Epidermal melanocyte (primary cell): ENCODE measurements around the gene LRRC36.

Source experiments
- DNase-seq: peaks from one replicate; pipeline ENCODE4 v3.0.0; 2011; ENCODE audit warnings: low spot score; ENCODE audit not compliant: insufficient read length

The LRRC36 gene

DNA sequence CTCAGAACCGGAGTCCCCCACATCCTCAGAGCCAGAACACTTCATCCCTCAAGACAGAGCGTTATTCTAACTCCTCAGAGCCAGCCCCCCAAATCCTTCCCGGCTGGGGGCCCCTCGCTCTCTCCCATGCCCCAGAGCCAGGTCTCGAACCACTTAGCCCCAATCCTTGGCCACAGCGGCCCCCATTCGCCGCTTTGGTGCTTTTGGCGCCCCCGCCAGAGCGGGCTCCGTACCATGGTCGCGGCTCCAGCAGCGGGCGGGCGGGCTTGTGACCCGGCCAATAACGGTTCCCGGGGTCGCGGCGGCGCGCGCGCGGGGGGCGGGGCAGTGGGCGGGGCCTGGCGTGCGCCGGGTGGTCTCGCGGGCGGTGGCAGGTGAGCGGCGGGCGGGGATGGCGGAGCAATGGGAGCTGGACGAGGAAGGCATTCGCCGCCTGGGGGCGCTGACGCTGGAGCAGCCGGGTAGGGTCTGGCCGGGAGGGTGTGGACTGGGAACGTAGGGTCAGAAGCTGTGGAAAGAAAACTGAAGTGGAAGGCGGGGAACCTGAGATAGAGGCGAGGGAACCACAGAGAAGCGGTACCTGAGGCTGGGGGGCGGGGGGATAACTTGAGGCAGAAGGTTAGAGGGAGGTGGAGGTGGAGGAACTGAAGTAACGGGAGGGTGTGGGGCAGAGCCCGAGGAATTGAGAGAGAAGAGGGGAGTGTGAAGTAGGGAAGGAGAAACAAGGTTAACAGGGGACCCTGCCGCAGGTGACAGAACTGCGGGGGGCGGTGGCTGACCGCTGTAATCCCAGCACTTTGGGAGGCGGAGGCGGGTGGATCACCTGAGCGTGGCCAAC, at the start of gene LRRC36, which contains the start of gene KCTD19:
LRRC36 (plus strand) TSS at position 344 of the 838 bp plus-strand sequence; CDS start at position 392, 48 bp downstream.
KCTD19 (minus strand) TSS at position 270 of the 838 bp plus-strand sequence; CDS start at position 236, 34 bp downstream.
- peak; percentile 43 for DNase-seq

- DNase-seq = peak; percentile 90
Measured at GRCh38 chr16:67277294-67277998, 49.2 kb upstream of the LRRC36 start.

- DNase-seq = no peak
Measured at GRCh38 chr16:67277999-67278772, 48.4 kb upstream of the LRRC36 start.

DNA sequence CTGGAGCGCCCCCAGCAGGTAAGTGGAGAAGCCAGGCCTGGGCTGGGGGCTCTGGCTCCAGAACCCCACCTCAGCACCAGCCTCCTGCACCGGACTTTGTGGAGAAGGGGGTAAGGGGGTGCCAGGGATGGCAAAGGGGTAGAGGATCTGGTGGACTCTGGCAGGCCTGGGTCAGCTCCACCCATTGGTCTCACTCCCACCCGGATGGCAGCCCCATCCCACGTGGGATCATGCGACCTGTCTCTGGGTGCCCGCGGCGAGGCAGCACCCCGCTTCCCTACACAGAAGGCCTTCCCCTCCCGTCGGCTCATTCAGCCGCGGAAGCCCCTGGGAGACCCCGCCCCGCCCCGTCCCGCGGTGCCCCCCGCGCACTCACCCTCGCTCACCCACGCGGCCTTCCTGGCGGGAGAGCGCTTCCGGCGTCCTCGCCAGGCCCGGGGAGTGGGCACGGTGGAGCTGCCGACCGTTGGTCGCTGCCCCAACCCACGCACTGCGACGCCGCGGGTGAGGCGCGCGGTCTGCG, 47.8 kb upstream of the LRRC36 start:
- peak; percentile 54 for DNase-seq

- peak; percentile 91 for DNase-seq
Measured at GRCh38 chr16:67279296-67280089, 47.1 kb upstream of the LRRC36 start, which contains the start of gene PLEKHG4. Gene PLEKHG4 (plus strand): TSS chr16:67279532. CDS start chr16:67280045, 513 bp downstream.

- no peak for DNase-seq
Measured at GRCh38 chr16:67280090-67281015, 46.3 kb upstream of the LRRC36 start.

DNA sequence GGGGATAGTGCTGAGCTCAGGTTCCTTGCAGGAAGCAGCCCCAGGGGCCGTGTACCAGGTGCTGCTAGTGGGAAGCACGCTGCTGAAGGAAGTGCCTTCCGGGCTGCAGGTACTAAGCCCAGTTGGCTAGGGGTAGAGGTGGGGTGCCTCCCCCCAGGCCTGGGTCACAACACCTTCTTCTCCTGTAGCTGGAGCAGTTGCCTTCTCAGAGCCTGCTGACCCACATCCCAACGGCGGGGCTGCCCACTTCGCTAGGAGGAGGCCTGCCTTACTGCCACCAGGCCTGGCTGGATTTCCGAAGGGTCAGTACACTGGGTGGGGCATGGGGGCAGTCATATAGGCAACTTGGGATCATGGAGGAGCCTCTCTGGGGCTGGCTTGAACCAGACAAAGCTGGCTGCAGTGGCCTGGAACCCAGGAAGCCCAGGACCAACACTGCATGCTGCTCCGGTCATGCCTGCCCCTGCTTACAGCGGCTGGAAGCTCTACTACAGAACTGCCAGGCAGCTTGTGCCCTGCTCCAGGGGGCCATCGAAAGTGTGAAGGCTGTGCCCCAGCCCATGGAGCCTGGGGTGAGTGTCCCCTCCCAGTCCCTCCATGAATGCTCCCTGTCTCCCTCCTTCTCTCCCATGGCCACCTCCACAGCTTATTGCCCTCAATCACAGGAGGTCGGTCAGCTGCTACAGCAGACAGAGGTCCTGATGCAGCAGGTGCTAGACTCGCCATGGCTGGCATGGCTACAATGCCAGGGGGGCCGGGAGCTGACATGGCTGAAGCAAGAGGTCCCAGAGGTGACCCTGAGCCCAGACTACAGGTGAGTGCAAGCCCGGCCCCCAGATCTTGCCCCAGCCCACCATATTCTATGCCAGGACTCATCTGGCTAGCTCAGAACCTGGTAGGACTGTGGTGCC, 44.8 kb upstream of the LRRC36 start:
- no peak for DNase-seq

DNA sequence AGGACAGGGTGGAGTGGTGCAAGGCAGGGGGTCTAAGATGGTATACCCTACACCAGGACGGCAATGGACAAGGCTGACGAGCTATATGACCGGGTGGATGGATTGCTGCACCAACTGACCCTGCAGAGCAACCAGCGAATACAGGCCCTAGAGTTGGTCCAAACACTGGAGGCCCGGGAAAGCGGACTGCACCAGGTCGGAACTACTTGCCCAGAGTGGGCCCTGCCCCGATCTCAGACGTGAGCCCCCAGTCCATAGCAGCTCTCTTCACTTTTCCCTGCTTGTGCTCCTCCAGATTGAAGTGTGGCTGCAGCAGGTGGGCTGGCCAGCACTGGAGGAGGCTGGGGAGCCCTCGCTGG, 44.2 kb upstream of the LRRC36 start:
- no peak for DNase-seq

DNA sequence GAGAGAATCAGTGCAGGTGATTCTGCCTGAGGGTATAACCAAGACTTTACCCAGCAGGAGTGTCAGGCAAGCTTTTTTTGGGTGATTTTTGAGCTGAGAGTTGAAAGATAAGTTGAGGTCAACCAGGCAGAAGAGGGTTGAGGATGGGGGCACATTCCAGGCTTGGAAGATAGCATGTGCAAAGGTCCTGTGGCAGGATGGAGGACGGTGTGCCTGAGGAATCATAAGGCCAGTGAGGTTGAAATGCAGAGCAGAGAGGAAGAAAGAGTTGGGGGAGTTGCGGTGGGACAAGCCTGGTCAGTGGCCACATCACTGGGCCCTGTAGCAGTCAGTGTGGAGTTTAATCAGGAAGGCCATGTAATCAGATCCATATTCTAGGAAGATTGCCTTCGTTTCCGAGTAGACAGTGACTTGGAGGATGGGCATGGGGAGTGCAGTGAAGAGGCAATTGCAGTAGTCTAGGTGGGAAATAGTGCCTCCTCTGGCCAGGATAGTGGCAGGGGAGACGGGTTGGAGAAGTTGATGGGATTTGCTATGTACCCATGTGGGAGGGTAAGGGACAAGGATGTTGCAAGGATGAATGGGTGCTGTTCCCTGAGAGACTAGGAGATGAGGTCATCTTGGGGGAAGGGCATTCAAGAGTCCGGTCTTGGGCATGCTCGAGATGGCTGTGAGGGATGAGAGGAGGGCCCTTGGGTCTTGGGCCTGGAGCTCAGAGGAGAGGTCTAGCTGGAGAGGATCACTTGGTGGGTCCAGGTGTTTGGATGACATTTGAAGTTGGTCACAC, 43.4 kb upstream of the LRRC36 start:
- DNase-seq = no peak

DNA sequence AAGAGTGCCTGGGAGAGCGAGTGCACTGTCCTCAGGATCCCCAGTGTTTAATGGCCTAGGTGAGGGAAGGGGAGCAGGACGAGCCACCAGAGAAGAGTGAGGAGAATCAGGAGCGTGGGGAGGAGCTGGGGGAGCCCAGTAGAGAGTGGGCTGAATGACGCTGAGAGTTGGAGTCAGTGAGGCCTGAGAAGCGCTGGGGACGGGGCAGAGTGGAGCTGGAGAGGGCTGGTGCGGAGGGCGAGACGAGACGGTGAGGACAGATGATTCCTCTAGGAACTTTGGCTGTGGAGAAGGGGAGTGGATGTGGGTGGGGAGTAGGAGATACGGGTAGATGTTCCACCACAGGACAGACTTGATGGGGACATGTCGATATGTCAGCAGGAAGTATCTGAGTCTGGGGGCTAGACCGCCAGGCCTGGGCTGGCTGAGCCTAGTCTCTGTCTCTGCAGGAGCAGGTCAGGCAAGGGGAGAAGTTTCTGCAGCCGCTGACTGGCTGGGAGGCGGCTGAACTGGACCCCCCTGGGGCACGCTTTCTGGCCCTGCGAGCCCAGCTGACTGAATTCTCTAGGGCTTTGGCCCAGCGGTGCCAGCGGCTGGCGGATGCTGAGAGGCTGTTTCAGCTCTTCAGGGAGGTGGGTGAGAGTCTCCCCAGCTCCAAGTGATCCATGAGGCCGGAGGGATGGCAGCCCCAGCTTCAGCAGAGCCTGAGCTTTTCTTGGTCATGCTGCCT, 42.6 kb upstream of the LRRC36 start:
- DNase-seq = no peak

- no peak for DNase-seq
Measured at GRCh38 chr16:67284699-67285646, 41.6 kb upstream of the LRRC36 start.

- DNase-seq = no peak
Measured at GRCh38 chr16:67286441-67287235, 40.0 kb upstream of the LRRC36 start.

GRCh38 chr16:67287960-67288359, 38.7 kb upstream of the LRRC36 start:
- DNase-seq = no peak

- DNase-seq = no peak
Measured at GRCh38 chr16:67291461-67291860, 35.2 kb upstream of the LRRC36 start.

DNA sequence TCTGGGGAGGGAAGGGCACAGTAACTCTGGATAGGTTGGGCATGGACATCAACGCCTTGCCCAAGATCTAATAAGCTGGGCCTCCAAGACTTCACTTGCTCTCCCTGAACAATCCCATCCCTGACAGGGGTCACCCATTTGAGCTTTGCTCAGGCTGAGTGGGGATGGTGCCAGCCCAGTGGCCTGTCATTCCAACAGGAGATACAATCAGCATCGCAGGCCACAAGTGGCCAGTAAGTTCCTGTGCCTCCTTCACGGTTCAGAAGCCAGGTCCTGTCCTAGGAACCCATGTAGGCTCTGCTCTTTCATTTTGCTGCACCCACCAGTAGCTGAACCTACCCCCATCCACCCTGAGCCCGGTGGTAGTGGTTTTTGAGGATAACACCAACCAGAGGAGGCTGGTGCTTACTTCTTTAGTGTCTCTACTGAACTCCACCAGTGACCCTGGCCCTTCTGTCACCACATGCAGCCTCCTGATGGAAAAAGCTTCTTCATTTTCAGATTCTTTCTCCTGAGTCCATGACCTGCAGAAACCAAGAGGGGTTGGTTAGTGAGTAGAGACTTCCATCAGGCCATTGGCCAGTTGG, 32.4 kb upstream of the LRRC36 start:
- DNase-seq = no peak
